ENCODE results near the gene ASCL5.

Gene ASCL5

DNA sequence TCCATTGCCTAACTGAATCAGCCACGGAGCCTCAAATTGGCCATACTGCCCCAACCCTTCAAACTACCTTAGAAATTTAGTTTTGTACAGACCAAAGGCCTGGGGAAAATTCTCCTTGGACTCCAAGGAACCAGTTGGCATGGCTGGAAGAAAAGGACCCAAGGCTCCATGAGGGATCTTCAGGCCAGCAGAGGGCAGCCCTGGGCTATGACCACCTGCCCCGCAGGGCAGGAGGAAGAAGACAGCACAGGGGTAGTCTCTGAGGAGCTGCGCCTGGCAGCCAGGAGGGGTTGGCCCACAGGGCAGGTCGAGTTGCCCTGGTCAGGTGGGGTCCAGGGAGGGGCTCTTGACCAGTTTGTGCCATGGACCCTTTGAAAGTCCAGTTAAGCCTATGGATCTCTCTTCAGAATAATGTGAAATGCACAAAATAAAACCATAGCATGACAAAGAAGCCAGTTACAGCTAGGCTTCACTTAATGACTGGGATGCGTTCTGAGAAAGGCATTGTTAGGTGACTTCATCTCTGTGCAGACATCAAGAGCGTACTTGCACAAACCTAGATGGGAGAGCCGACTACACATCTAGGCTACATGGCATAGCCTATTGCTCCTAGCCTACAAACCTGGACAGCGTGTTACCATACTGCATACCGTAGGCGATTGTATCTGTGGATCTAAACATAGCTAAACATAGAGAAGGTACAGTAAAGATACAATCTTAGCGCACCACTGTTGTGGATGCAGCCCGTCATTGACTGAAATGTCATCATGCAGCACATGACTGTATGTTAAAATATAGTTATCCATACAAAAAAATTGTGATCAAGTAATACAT lies 40.9 kb downstream of the ASCL5 start:
- H3K9ac ChIP-seq (ENCODE audit: low read length) = no peak overlapping the region
- no peak overlapping the region for H3K4me3 ChIP-seq (ENCODE audit: insufficient read depth, low read length, poor library complexity, severe bottlenecking)
- TF ChIP-seq, protein P1, sequence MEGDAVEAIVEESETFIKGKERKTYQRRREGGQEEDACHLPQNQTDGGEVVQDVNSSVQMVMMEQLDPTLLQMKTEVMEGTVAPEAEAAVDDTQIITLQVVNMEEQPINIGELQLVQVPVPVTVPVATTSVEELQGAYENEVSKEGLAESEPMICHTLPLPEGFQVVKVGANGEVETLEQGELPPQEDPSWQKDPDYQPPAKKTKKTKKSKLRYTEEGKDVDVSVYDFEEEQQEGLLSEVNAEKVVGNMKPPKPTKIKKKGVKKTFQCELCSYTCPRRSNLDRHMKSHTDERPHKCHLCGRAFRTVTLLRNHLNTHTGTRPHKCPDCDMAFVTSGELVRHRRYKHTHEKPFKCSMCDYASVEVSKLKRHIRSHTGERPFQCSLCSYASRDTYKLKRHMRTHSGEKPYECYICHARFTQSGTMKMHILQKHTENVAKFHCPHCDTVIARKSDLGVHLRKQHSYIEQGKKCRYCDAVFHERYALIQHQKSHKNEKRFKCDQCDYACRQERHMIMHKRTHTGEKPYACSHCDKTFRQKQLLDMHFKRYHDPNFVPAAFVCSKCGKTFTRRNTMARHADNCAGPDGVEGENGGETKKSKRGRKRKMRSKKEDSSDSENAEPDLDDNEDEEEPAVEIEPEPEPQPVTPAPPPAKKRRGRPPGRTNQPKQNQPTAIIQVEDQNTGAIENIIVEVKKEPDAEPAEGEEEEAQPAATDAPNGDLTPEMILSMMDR (IDR thresholded peaks at IDR 0.05; ENCODE audit: insufficient read depth, low read length, poor library complexity, severe bottlenecking) = peak; percentile 50
- no peak for TF ChIP-seq EZH2phosphoT487 (conservative IDR thresholded peaks at IDR 0.05; ENCODE audit: low read length)
- no peak overlapping the region for H3K27ac ChIP-seq (ENCODE audit: low read depth, low read length)
- no peaks in the 10 kb centered on the region for H3K36me3 ChIP-seq (ENCODE audit: low read length)
- no peaks in the 10 kb centered on the region for H3K27me3 ChIP-seq (ENCODE audit: low read length)
- H3K4me2 ChIP-seq (ENCODE audit: low read depth, low read length, poor library complexity, severe bottlenecking) = no peak overlapping the region
- no peaks in the 10 kb centered on the region for H3F3A ChIP-seq (ENCODE audit: insufficient read depth)
- no peaks in the 10 kb centered on the region for H3K79me2 ChIP-seq (ENCODE audit: insufficient read depth, low read length)
- no peaks in the 10 kb centered on the region for H4K20me1 ChIP-seq (ENCODE audit: low read depth, low read length)
- no peak overlapping the region for H2AFZ ChIP-seq (ENCODE audit: low read depth, low read length, severe bottlenecking)
- H3K9me2 ChIP-seq (replicated peaks; ENCODE audit: insufficient read depth, low read length) = no peaks in the 10 kb centered on the region
- no peaks in the 10 kb centered on the region for H3K9me3 ChIP-seq (ENCODE audit: insufficient read depth, low read length)

DNA sequence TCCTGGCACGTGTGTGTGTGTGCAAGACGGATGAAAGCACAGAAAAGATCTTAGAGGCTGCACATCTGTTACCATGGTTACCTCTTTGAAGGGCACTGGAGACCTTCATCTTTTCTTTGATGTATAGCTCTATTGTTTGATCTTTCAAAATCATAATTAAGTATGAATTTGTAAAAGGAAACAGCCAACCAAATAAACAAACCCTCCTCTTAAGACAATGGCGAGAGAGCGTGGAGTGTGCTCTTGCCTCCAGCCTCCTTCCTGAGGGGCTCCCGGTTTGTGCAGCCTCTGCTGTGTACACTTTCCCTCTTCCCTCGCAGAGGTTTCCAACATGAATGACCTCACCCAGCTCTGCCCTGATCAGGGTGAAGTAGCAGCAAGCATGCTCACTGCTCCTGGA lies 42.7 kb downstream of the ASCL5 start:
- Histone ChIP-seq H3K27me3 (ENCODE audit: low read length) (no peaks in the 10 kb centered on the region), H3F3A (ENCODE audit: insufficient read depth) (no peaks in the 10 kb centered on the region), H3K4me3 (ENCODE audit: insufficient read depth, low read length, poor library complexity, severe bottlenecking) (no peak overlapping the region), H2AFZ (ENCODE audit: low read depth, low read length, severe bottlenecking) (no peak overlapping the region), H3K27ac (ENCODE audit: low read depth, low read length) (no peak overlapping the region), H3K9ac (ENCODE audit: low read length) (no peak overlapping the region), H3K4me2 (ENCODE audit: low read depth, low read length, poor library complexity, severe bottlenecking) (no peak overlapping the region), H3K9me3 (ENCODE audit: insufficient read depth, low read length) (no peaks in the 10 kb centered on the region), H3K9me2 (replicated peaks; ENCODE audit: insufficient read depth, low read length) (no peaks in the 10 kb centered on the region), H4K20me1 (ENCODE audit: low read depth, low read length) (no peaks in the 10 kb centered on the region), H3K36me3 (ENCODE audit: low read length) (no peaks in the 10 kb centered on the region), H3K79me2 (ENCODE audit: insufficient read depth, low read length) (no peaks in the 10 kb centered on the region)
- TF ChIP-seq EZH2phosphoT487 (conservative IDR thresholded peaks at IDR 0.05; ENCODE audit: low read length) = no peak
- TF ChIP-seq, protein P1 (IDR thresholded peaks at IDR 0.05; ENCODE audit: insufficient read depth, low read length, poor library complexity, severe bottlenecking) = no peak

DNA sequence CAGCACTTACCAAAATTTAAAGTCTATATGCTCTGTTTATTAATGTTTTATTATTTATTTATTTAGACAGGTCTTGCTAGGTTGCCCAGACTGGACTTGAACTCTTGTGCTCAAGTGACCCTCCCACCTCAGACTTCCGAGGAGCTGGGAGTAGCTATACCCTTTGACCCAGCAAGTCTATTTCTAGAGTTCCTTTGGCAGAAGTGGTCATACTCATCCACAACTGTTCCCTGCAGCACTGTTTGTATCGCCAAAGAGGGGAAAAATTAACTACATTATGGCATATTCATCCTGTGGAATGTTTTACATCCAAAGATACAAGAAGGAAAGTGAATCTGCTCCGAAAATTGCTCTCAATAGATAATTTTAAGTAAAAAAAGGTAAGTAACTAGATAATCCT lies 43.2 kb downstream of the ASCL5 start:
- H3K9me2 ChIP-seq (replicated peaks; ENCODE audit: insufficient read depth, low read length) = no peaks in the 10 kb centered on the region
- no peaks in the 10 kb centered on the region for H4K20me1 ChIP-seq (ENCODE audit: low read depth, low read length)
- no peak overlapping the region for H3K27ac ChIP-seq (ENCODE audit: low read depth, low read length)
- TF ChIP-seq, protein P1 (IDR thresholded peaks at IDR 0.05; ENCODE audit: insufficient read depth, low read length, poor library complexity, severe bottlenecking) = no peak
- TF ChIP-seq EZH2phosphoT487 (conservative IDR thresholded peaks at IDR 0.05; ENCODE audit: low read length) = no peak
- no peak overlapping the region for H2AFZ ChIP-seq (ENCODE audit: low read depth, low read length, severe bottlenecking)
- H3K27me3 ChIP-seq (ENCODE audit: low read length) = no peaks in the 10 kb centered on the region
- H3K4me3 ChIP-seq (ENCODE audit: insufficient read depth, low read length, poor library complexity, severe bottlenecking) = no peak overlapping the region
- H3K36me3 ChIP-seq (ENCODE audit: low read length) = no peaks in the 10 kb centered on the region
- H3K9ac ChIP-seq (ENCODE audit: low read length) = no peak overlapping the region
- no peaks in the 10 kb centered on the region for H3K9me3 ChIP-seq (ENCODE audit: insufficient read depth, low read length)
- H3F3A ChIP-seq (ENCODE audit: insufficient read depth) = no peaks in the 10 kb centered on the region
- no peak overlapping the region for H3K4me2 ChIP-seq (ENCODE audit: low read depth, low read length, poor library complexity, severe bottlenecking)
- no peaks in the 10 kb centered on the region for H3K79me2 ChIP-seq (ENCODE audit: insufficient read depth, low read length)
